Inflammatory macrophage (primary cell): ENCODE results near the gene CAB39.

Experiments
- DNase-seq, 2 donors: peaks; one replicate each; pipeline ENCODE4 v3.0.0-alpha.2; 2020 to 2022
- total RNA-seq, 18 experiments: gene quantifications; one replicate each; lab custom pipeline; 2026; ENCODE audit warnings: mixed read lengths in 6 of 18, inconsistent platforms in 2 of 18; lab: John Stamatoyannopoulos, UW

CAB39 gene
- total RNA-seq = 118 to 413 (median 314) reads per million in 18 experiments

DNA sequence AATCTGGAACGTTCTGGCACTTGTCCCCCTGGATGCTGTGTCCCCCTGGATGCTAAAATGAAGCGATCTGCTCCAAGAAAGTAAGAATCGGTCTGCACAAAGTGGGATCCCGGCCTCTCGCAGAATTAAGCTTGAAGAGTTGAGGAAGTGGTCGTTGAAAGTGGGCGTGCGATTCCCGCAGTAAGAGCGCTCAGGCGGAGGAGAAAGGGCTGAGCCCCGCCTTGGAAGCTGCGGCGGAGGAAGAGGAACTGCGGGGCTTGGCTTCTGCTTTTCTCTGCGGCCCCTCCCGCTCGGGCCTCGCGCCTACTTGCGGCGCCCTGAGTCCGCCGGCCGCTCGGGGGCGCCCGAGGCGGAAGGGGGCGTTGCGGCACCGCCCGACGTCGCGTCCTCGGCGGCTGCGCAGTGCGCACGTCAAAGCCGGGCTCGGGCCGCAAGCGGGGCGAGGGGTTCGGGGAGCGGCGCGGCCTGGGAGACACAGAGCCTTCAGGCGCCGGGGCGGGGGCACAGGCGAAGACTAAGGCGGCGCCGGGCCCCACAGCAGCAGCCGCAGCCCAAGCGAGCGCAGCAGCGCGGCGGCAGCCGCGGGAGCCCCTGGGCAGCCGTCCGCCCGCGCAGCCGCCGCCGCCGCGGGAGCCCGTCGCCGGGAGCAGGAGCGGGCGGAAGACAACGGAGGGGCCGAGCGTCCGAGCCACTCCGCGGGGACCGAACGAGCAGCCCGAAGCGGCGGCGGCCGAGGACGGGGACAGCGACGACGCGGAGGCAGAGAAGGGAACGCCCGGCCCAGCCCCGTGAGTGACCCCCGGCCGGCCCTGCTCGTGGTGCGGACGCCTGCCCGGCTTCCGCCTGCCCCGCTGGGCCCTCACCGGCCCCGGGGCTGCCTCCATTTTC lies at the start of gene CAB39:
Gene CAB39, plus strand, starts transcription at position 400 of the 888 bp plus-strand sequence. CDS start 47,160 bp downstream, outside the sequence.
- peak; percentile 98 to 99 for DNase-seq

- peak in 1 of 2 donors; percentile 54 for DNase-seq
Measured at GRCh38 chr2:230664128-230664527, 48.5 kb upstream of the CAB39 start.

GRCh38 chr2:230664844-230665243 lies 47.8 kb upstream of the CAB39 start:
- DNase-seq = no peak

GRCh38 chr2:230665263-230665691 lies 47.4 kb upstream of the CAB39 start:
- peak in 1 of 2 donors; percentile 15 for DNase-seq

DNA sequence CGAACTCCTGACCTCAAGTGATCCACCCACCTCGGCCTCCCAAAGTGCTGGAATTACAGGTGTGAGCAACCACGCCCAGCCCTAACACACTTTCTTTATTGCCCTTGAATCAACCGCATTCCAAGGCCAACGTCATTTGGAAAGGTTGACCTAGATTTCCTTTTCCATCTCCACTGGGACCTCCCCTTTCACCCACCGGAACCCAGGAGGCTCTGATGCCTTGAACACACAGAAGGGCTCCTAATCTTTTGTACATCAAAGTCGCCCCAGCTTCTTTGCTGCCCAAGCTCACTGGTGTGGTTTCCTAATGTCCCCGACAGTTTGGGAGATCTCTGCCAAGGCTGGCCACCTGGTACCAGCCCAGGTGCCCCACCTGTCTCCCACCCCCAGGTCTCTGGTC lies 46.2 kb upstream of the CAB39 start:
- no peak for DNase-seq

- peak; percentile 91 to 94 for DNase-seq
Measured at GRCh38 chr2:230666885-230667712, 45.5 kb upstream of the CAB39 start.

GRCh38 chr2:230668184-230668938 lies 44.3 kb upstream of the CAB39 start:
- peak; percentile 59 to 79 for DNase-seq

- no peak for DNase-seq
Measured at GRCh38 chr2:230668939-230669303, 43.7 kb upstream of the CAB39 start.

DNA sequence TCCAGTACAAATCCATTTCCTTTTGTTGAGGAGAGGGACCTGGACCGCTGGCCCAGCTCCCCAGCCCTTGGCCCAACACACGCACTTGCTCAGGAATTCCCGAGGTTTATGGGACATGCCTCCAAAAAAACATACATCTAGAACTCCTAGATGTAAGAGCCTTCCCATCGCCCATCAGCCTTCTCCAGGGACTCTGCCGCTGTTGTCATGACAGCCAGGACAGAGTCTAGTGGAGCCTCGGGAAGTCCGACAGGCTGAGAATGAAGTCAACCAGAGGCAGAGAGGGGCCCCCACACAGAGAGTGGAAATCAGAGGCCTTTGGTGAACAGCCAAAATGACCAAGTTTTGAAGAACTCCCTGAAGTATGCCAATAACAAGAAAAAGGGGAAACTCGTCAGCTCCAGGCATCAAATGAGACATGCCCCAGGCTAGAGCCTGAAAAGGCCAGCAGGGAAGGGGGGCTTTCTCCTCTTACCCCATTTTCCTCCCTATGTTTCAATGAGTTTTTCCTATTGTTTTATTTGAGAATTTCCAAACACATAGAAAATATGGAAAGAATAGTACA lies 43.2 kb upstream of the CAB39 start:
- DNase-seq = peak; percentile 38 to 44

- no peak for DNase-seq
Measured at GRCh38 chr2:230671117-230671516, 41.5 kb upstream of the CAB39 start.

- no peak for DNase-seq
Measured at GRCh38 chr2:230672836-230673235, 39.8 kb upstream of the CAB39 start.

DNA sequence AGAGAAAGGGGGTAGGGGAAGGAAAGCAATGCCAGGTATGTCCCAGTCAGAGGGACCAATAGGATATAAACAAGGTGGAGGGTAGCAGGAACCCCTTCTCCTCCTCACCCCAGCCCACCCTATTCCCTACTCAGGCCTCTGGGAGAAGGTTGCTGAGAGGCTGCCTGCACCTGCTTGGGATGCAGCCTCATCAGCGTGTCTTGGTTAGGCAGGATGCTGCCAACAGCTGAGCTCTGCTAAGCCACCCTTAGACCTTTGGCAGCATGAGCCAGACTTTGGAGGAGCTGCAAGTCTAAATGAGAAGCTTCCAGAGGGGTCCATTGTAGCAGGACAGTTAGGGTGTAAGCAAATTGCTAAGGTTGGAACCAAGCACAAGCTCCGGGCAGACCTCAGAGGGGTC lies 38.2 kb upstream of the CAB39 start:
- DNase-seq = no peak

DNA sequence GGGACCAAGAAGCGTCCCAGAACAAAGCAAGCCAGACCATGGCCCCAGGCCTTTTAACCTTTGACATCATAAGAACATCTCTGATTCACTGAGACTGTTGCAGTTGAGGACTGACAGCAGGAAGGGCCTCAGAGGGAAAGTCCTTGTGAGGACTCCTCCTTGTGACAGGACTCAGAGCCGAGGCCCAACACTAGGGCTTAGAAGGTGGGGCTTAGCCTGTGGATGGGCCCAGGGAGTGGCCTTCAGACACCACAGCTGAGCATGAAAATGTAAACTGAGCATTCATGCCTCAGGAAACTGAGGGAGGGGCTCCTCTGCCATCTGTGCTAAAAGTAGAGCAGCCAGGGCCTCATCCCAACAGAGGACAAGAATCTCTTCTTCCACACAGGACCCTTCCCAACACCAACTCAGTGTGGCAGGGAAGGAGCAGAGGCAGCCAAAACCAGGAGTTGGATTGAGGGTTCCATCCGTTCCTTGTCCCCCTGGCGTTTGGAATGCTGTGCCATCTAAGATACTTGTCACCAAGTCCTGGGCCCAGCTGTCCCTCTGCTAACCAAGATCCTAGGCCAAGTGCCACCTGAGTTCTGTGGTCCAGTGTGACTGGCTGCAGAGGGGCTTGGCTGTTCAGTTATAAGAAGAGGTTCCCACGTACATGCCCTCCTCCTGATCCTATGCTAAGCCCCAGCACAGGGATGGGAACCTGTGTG lies 37.5 kb upstream of the CAB39 start:
- no peak for DNase-seq

DNA sequence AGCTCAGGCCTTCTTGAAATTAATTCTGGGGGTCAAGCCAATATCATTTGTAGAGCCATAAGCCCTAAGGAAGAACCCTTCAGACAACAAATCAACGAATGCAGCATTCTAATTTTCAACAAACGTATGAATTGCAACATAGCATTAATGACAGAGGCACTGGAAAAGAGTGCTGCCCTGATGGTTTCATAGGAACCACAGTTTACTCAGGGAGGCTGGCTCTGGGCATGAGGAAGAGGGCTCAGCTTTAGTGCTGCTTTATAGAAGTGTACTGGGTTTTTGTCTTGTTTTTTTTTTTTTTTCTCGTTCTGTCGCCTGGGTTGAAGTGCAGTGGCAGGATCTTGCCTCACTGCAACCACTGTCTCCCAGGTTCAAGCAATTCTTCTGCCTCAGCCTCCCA lies 36.1 kb upstream of the CAB39 start:
- peak; percentile 19 to 31 for DNase-seq

- peak; percentile 57 to 78 for DNase-seq
Measured at GRCh38 chr2:230677201-230677946, 35.3 kb upstream of the CAB39 start.

DNA sequence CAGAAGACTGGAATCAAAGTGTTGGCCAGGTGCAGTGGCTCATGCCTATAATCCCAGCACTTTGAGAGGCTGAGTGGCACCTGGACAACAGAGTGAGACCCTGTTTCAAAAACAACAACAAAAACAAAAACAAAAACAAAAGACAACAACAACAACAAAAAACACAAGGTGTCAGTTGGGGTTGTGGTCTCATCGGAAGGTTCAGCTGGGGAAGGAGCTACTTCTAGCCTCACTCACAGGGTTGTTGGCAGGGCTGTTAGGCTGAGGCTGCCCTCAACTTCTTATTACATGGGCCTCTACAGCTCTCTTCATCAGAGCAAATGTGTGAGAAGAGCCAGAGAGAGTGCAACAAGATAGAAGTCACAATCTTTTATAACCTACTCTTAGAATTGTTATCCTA lies 34.6 kb upstream of the CAB39 start:
- DNase-seq = no peak

- DNase-seq = peak; percentile 53 to 77
Measured at GRCh38 chr2:230678451-230678850, 34.2 kb upstream of the CAB39 start.

- no peak for DNase-seq
Measured at GRCh38 chr2:230680463-230681170, 32.0 kb upstream of the CAB39 start.

- DNase-seq = no peak
Measured at GRCh38 chr2:230681171-230681545, 31.5 kb upstream of the CAB39 start.

DNA sequence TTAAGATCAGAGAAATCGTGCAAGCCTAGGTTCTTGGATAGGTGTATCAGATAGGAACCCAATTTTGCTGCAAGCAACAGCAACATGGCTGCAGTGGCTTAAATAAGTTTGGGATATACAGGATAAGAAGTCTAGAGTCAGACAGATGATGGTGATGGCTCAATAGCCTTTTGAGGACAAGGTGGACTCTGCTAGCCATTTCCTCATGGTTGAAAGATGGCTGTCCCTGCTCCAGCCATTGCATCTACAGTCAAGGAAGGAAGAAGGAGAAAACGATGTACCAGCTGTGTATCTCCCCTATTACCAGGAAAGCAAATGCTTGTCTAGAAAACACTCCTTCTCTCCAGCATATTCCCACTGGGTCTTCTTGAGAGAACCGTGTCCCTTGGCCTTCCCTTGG lies 30.1 kb upstream of the CAB39 start:
- no peak for DNase-seq
